ENCODE data around the gene SMARCD1.

SMARCD1 gene

GRCh38 chr12:50084775-50085614 lies at the start of gene SMARCD1:
Gene SMARCD1 (plus strand): TSS chr12:50085342. CDS start chr12:50085370, 28 bp downstream.
- peak; percentile 77 for DNase-seq

GRCh38 chr12:50038336-50038735 lies 46.8 kb upstream of the SMARCD1 start:
- DNase-seq = no peak

- peak; percentile 21 for DNase-seq
Measured at GRCh38 chr12:50039151-50039835, 45.8 kb upstream of the SMARCD1 start.

- DNase-seq = no peak
Measured at GRCh38 chr12:50040657-50041056, 44.5 kb upstream of the SMARCD1 start.

GRCh38 chr12:50041062-50041860 lies 43.9 kb upstream of the SMARCD1 start:
- DNase-seq = no peak

- DNase-seq = no peak
Measured at GRCh38 chr12:50041962-50042361, 43.2 kb upstream of the SMARCD1 start.

- DNase-seq = no peak
Measured at GRCh38 chr12:50042693-50043092, 42.4 kb upstream of the SMARCD1 start.

- DNase-seq = no peak
Measured at GRCh38 chr12:50043308-50043707, 41.8 kb upstream of the SMARCD1 start.

GRCh38 chr12:50043854-50044253 lies 41.3 kb upstream of the SMARCD1 start:
- no peak for DNase-seq

- DNase-seq = no peak
Measured at GRCh38 chr12:50047693-50048250, 37.4 kb upstream of the SMARCD1 start.

- no peak for DNase-seq
Measured at GRCh38 chr12:50049254-50050118, 35.7 kb upstream of the SMARCD1 start.

- no peak for DNase-seq
Measured at GRCh38 chr12:50050119-50050385, 35.1 kb upstream of the SMARCD1 start.

- no peak for DNase-seq
Measured at GRCh38 chr12:50050410-50051098, 34.6 kb upstream of the SMARCD1 start.

- DNase-seq = no peak
Measured at GRCh38 chr12:50051101-50051806, 33.9 kb upstream of the SMARCD1 start.

GRCh38 chr12:50052544-50052943 lies 32.6 kb upstream of the SMARCD1 start:
- no peak for DNase-seq

- DNase-seq = no peak
Measured at GRCh38 chr12:50052964-50053363, 32.2 kb upstream of the SMARCD1 start.

GRCh38 chr12:50053583-50053982 lies 31.6 kb upstream of the SMARCD1 start:
- DNase-seq = no peak

- DNase-seq = no peak
Measured at GRCh38 chr12:50055831-50056638, 29.1 kb upstream of the SMARCD1 start.

GRCh38 chr12:50056639-50056976 lies 28.5 kb upstream of the SMARCD1 start:
- DNase-seq = no peak
